ENCODE data around the gene CACNB4.

The CACNB4 gene

GRCh38 chr2:151974988-151975387 lies 123.9 kb downstream of the CACNB4 start:
- no peak overlapping the region for H3K4me3 Mint-ChIP-seq
- peaks cover 10% of the 10 kb centered on the region for H3K27me3 Mint-ChIP-seq
- DNase-seq: no peak
- H3K9me3 Mint-ChIP-seq: no peaks in the 10 kb centered on the region
- peaks cover 13% of the 10 kb centered on the region for H3K4me1 Mint-ChIP-seq (ENCODE audit: low read depth)
- no peak overlapping the region for H3K27ac Mint-ChIP-seq
- H3K36me3 Mint-ChIP-seq (ENCODE audit: low read depth): no peaks in the 10 kb centered on the region

GRCh38 chr2:151973901-151974199 lies 125.0 kb downstream of the CACNB4 start:
- Mint-ChIP-seq H3K36me3 (ENCODE audit: low read depth) (no peaks in the 10 kb centered on the region), H3K4me1 (ENCODE audit: low read depth) (peaks cover 13% of the 10 kb centered on the region), H3K27ac (no peak overlapping the region), H3K27me3 (peaks cover 8% of the 10 kb centered on the region), H3K4me3 (no peak overlapping the region), H3K9me3 (no peaks in the 10 kb centered on the region)
- DNase-seq: no peak

GRCh38 chr2:151973013-151973900 lies 125.6 kb downstream of the CACNB4 start:
- Mint-ChIP-seq H3K36me3 (ENCODE audit: low read depth) (no peaks in the 10 kb centered on the region), H3K9me3 (no peaks in the 10 kb centered on the region), H3K27ac (no peak overlapping the region), H3K4me1 (ENCODE audit: low read depth) (peaks cover 13% of the 10 kb centered on the region), H3K4me3 (no peak overlapping the region), H3K27me3 (peaks cover 3% of the 10 kb centered on the region)
- DNase-seq: no peak

- Mint-ChIP-seq H3K27me3 (peaks cover 2% of the 10 kb centered on the region), H3K9me3 (no peaks in the 10 kb centered on the region), H3K27ac (no peak overlapping the region), H3K4me1 (ENCODE audit: low read depth) (peaks cover 13% of the 10 kb centered on the region), H3K36me3 (ENCODE audit: low read depth) (no peaks in the 10 kb centered on the region), H3K4me3 (no peak overlapping the region)
- DNase-seq: no peak
Measured at GRCh38 chr2:151972241-151973012, 126.4 kb downstream of the CACNB4 start.

GRCh38 chr2:151971301-151972051 lies 127.4 kb downstream of the CACNB4 start:
- H3K4me3 Mint-ChIP-seq: no peak overlapping the region

GRCh38 chr2:151968770-151969470 lies 129.9 kb downstream of the CACNB4 start:
- Mint-ChIP-seq H3K27me3 (no peaks in the 10 kb centered on the region), H3K36me3 (ENCODE audit: low read depth) (no peaks in the 10 kb centered on the region), H3K4me1 (ENCODE audit: low read depth) (peaks cover 3% of the 10 kb centered on the region), H3K4me3 (no peak overlapping the region), H3K9me3 (no peaks in the 10 kb centered on the region), H3K27ac (no peak overlapping the region)
- DNase-seq: no peak

More at GRCh38 chr2:151971301-151972051, 127.4 kb downstream of the CACNB4 start:
- no peak for DNase-seq
- H3K36me3 Mint-ChIP-seq (ENCODE audit: low read depth): no peaks in the 10 kb centered on the region
- peaks cover 5% of the 10 kb centered on the region for H3K4me1 Mint-ChIP-seq (ENCODE audit: low read depth)
- H3K9me3 Mint-ChIP-seq: no peaks in the 10 kb centered on the region
- no peaks in the 10 kb centered on the region for H3K27me3 Mint-ChIP-seq
- H3K27ac Mint-ChIP-seq: no peak overlapping the region

- Mint-ChIP-seq H3K36me3 (ENCODE audit: low read depth) (no peaks in the 10 kb centered on the region), H3K4me3 (no peak overlapping the region), H3K4me1 (ENCODE audit: low read depth) (no peaks in the 10 kb centered on the region), H3K27me3 (no peaks in the 10 kb centered on the region), H3K27ac (no peak overlapping the region), H3K9me3 (no peaks in the 10 kb centered on the region)
- DNase-seq: no peak
Measured at GRCh38 chr2:151967829-151968722, 130.8 kb downstream of the CACNB4 start.

- no peaks in the 10 kb centered on the region for H3K4me1 Mint-ChIP-seq (ENCODE audit: low read depth)
- DNase-seq: no peak
- H3K9me3 Mint-ChIP-seq: no peaks in the 10 kb centered on the region
- no peaks in the 10 kb centered on the region for H3K36me3 Mint-ChIP-seq (ENCODE audit: low read depth)
- no peak overlapping the region for H3K27ac Mint-ChIP-seq
- H3K4me3 Mint-ChIP-seq: no peak overlapping the region
- H3K27me3 Mint-ChIP-seq: no peaks in the 10 kb centered on the region
Measured at GRCh38 chr2:151965884-151966283, 133.0 kb downstream of the CACNB4 start.

GRCh38 chr2:151961558-151961957 lies 137.3 kb downstream of the CACNB4 start:
- Mint-ChIP-seq H3K4me3 (no peak overlapping the region), H3K27ac (no peak overlapping the region), H3K9me3 (no peaks in the 10 kb centered on the region), H3K27me3 (no peaks in the 10 kb centered on the region), H3K36me3 (ENCODE audit: low read depth) (no peaks in the 10 kb centered on the region), H3K4me1 (ENCODE audit: low read depth) (no peaks in the 10 kb centered on the region)
- DNase-seq: no peak

- Mint-ChIP-seq H3K4me3 (no peak overlapping the region), H3K9me3 (no peaks in the 10 kb centered on the region), H3K36me3 (ENCODE audit: low read depth) (no peaks in the 10 kb centered on the region), H3K4me1 (ENCODE audit: low read depth) (no peaks in the 10 kb centered on the region), H3K27ac (no peak overlapping the region), H3K27me3 (no peaks in the 10 kb centered on the region)
- no peak for DNase-seq
Measured at GRCh38 chr2:151959238-151959637, 139.6 kb downstream of the CACNB4 start.

- Mint-ChIP-seq H3K27me3 (peaks cover 10% of the 10 kb centered on the region), H3K36me3 (ENCODE audit: low read depth) (no peaks in the 10 kb centered on the region), H3K4me1 (ENCODE audit: low read depth) (no peaks in the 10 kb centered on the region), H3K27ac (no peak overlapping the region), H3K4me3 (no peak overlapping the region), H3K9me3 (no peaks in the 10 kb centered on the region)
- DNase-seq: no peak
Measured at GRCh38 chr2:151953467-151953866, 145.4 kb downstream of the CACNB4 start.

GRCh38 chr2:151952691-151953456 lies 146.0 kb downstream of the CACNB4 start:
- H3K9me3 Mint-ChIP-seq: no peaks in the 10 kb centered on the region
- H3K27ac Mint-ChIP-seq: no peak overlapping the region
- peaks cover 16% of the 10 kb centered on the region for H3K27me3 Mint-ChIP-seq
- H3K4me3 Mint-ChIP-seq: no peak overlapping the region
- no peaks in the 10 kb centered on the region for H3K4me1 Mint-ChIP-seq (ENCODE audit: low read depth)
- DNase-seq: no peak
- no peaks in the 10 kb centered on the region for H3K36me3 Mint-ChIP-seq (ENCODE audit: low read depth)

GRCh38 chr2:151947813-151948165 lies 151.1 kb downstream of the CACNB4 start:
- peaks cover 6% of the 10 kb centered on the region for H3K4me1 Mint-ChIP-seq (ENCODE audit: low read depth)
- DNase-seq: no peak
- no peak overlapping the region for H3K27ac Mint-ChIP-seq
- no peak overlapping the region for H3K4me3 Mint-ChIP-seq
- no peaks in the 10 kb centered on the region for H3K36me3 Mint-ChIP-seq (ENCODE audit: low read depth)
- H3K9me3 Mint-ChIP-seq: peaks cover 4% of the 10 kb centered on the region
- H3K27me3 Mint-ChIP-seq: peaks cover 40% of the 10 kb centered on the region

Data from activated T-cell treated with anti-CD3 and anti-CD28 coated beads, Interleukin-2, amount 50 U/mL, for 24 hours (primary cell).